Kidney epithelial cell (primary cell): ENCODE results near the gene PSMC3. TPM values are rescaled to one million over a fixed set of nuclear protein-coding genes. Genes with fewer than 3 reads are reported as not detected.

ENCODE experiments used
- DNase-seq: peaks from one replicate; pipeline ENCODE4 v3.0.0-alpha.2; 2010; ENCODE audit warnings: low read depth
- H3K27me3 ChIP-seq: 2 replicates; pipeline ENCODE4 v1.6.0; 2011; ENCODE audit warnings: low read length; ENCODE audit not compliant: control insufficient read depth, insufficient read depth
- H3K36me3 ChIP-seq: 2 replicates; pipeline ENCODE4 v1.5.1; 2011; ENCODE audit warnings: low read length; ENCODE audit not compliant: control insufficient read depth, insufficient read depth
- H3K4me3 ChIP-seq: 2 replicates; pipeline ENCODE4 v1.5.1; 2011; ENCODE audit warnings: low read depth, mild to moderate bottlenecking, control low read depth, low read length
- CTCF ChIP-seq: IDR thresholded peaks from 2 replicates; pipeline ENCODE4 v1.5.1; 2011; ENCODE audit warnings: mild to moderate bottlenecking, moderate library complexity, low read length, control low read depth, inconsistent platforms; ENCODE audit not compliant: insufficient read depth, poor library complexity, severe bottlenecking
- total RNA-seq: library from RNA; depleted of rRNA; stranded (reverse); fragments of >200 nt; gene quantifications from 2 replicates; pipeline ENCODE4 v1.2.3, GENCODE V29; 2015

The PSMC3 gene
- total RNA-seq, 1 donor from 2014 or later, result 126 TPM

DNA sequence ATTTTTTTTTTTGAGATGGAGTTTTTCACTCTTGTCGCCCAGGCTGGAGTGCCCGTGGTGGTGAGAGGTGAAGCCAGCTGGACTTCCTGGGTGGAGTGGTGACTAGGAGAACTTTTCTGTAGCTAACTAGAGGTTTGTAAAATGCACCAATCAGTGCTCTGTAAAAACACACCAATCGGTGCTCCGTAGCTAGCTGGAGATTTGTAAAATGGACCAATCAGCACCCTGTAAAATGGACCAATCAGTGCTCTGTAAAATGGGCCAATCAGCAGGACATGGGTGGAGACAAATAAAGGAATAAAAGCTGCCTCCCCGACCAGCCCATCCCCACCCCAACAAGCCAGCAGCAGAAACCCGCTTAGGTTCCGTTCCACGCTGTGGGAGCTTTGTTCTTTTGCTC, 27.1 kb upstream of the PSMC3 start:
- TF ChIP-seq CTCF, result no peak
- H3K36me3 ChIP-seq, result no peaks in the 10 kb centered on the region
- H3K4me3 ChIP-seq, result no peak overlapping the region
- no peaks in the 10 kb centered on the region for H3K27me3 ChIP-seq
- DNase-seq, result no peak

DNA sequence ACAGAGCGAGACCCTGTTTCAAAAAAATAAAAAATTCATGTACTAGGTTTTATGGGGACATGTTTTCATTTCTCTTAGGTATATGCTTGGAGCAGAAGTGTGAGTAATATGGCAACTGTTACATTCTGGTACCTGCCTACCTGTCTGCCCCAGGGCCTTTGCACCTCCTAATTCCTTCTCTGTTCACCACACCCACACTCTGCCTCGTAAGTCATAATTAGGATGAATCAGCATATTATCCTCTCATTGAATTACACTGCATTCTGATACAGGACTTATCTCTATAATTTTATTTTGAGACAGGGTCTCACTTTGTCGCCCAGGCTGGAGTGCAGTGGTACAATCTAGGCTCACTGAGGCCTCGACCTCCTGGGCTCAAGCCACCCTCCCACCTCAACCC, 25.8 kb upstream of the PSMC3 start:
- no peaks in the 10 kb centered on the region for H3K36me3 ChIP-seq
- TF ChIP-seq CTCF, result no peak
- no peak overlapping the region for H3K4me3 ChIP-seq
- no peak for DNase-seq
- H3K27me3 ChIP-seq, result no peaks in the 10 kb centered on the region

DNA sequence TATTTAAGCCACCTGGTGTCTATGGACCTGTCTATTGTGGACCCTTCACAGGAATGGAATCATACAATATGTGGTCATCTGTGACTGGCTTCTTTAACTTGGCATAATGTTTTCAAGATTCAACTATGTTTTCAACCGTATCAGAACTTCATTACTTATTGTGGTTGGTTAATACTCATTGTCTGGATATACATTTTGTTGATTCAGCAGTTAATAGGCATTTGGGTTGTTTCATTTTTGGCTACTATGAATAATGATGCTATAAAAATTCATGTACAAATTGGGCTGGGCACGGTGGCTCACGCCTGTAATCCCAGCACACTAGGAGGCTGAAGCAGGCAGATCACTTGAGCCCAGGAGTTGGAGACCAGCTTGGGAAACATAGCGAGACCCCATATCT, 25.2 kb upstream of the PSMC3 start:
- Histone ChIP-seq H3K36me3 (no peaks in the 10 kb centered on the region), H3K27me3 (no peaks in the 10 kb centered on the region), H3K4me3 (no peak overlapping the region)
- TF ChIP-seq CTCF, result no peak
- DNase-seq, result no peak

DNA sequence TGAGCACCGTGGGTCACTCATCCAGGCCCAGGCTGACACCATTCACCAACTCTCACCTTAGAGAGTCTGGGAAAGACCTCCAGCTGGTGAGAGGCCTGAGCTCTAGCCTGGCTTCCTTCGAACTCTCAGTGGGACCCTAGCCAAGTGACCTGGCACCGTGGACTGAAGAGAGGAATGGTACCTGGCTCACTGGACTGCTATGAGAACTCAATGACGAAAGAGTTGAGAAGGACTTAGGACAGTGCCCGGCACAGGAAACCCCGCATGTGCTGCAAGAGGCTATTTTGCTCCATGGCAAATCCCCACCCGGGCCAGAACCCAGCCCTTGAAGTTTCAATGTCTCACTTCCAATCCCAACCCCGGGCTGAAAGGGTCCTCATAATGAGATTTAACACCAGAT, 23.3 kb upstream of the PSMC3 start:
- H3K27me3 ChIP-seq, result no peaks in the 10 kb centered on the region
- H3K4me3 ChIP-seq, result no peak overlapping the region
- H3K36me3 ChIP-seq, result no peaks in the 10 kb centered on the region
- DNase-seq, result no peak
- no peak for TF ChIP-seq CTCF

DNA sequence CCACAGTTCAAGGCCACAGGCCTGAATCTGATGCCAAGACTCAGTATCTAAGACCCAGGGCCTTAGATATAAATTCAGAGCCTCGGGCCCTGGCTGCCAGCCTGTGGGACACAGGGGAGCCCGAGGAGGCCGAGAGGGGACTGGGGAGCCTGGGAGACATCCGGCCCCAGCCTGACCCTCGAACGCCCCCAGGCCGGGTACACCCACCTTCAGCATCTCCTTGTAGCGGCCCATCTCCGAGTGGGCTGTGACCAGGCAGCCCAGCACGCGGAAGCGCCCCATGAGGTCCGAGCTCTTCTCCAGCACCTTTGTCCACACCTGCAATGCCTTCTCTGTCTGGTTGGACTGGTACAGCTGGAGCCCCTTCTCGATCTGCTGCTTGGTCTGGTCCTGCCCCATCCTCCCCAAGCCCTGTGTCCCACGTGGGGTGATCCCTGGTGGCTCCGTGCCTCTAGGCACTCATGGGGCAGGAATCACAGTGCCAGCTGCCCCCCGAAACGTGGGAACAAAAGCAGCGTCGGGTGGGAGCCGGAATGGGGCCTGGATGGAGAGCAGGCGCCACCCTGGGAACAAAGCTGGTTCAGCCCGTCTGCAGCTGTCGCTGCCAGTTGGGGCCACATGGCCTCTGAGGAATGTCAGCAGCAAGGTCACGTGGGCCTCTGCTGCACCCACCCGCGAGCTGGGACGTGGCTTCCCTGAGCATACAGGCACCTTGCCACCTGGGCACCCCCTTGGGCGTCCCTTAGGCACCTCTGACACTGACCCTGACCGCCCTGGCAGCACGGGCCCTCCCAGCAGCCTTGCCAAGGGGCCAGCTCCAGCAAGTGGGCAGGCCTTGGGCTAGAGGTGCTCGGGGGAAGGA, 22.6 kb upstream of the PSMC3 start, which contains the start of gene RAPSN:
RAPSN (minus strand) TSS at position 571 of the 862 bp plus-strand sequence; CDS start at position 399, 172 bp downstream.
- no peak for DNase-seq
- Histone ChIP-seq H3K27me3 (no peaks in the 10 kb centered on the region), H3K4me3 (no peak within 1 kb of the TSS), H3K36me3 (no peaks in the 10 kb centered on the region)
- TF ChIP-seq CTCF, result no peak

DNA sequence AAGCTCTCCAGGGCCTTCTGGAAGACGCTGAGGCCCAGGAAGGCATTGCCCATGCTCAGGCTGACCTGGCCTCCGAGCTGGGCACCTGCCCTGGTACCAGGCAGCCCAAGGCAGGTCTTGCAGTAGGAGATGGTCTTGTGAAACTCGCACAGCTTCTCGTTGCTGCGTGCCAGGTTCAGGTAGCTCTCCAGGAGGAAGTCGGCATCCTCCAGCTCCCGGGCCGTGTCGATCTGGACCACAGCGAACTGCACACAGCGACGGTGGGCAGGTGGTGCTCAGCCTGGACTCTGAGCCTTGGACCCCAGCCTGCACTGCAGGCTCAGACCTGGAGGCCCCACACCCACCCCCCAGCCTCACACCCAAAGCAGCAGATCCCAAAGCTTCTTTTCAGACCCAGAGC, 21.7 kb upstream of the PSMC3 start:
- Histone ChIP-seq H3K27me3 (no peaks in the 10 kb centered on the region), H3K4me3 (no peak overlapping the region), H3K36me3 (no peaks in the 10 kb centered on the region)
- no peak for TF ChIP-seq CTCF
- DNase-seq, result no peak
